Smooth muscle cell (in vitro differentiated cells): ENCODE data around the gene PRPF18. TPM values are rescaled to one million over a fixed set of nuclear protein-coding genes. Genes with fewer than 3 reads are reported as not detected.

Source experiments
- DNase-seq: peaks from one replicate; lab custom pipeline; 2025; ENCODE audit not compliant: unreplicated experiment; lab: John Stamatoyannopoulos, UW
- H2AFZ ChIP-seq: fragments of 200-600 bp; sonication (generic); 2 replicates; pipeline ENCODE4 v1.6.0; 2016; ENCODE audit warnings: antibody characterized with exemption, low read depth, mild to moderate bottlenecking
- H3F3A ChIP-seq: fragments of 200-600 bp; sonication (generic); 2 replicates; pipeline ENCODE4 v1.6.0; 2017; ENCODE audit warnings: antibody characterized with exemption, low read depth
- H3K27ac ChIP-seq: fragments of 200-600 bp; sonication (generic); 2 replicates; pipeline ENCODE4 v1.5.1; 2016; ENCODE audit warnings: low read depth, mild to moderate bottlenecking
- H3K27me3 ChIP-seq: fragments of 200-600 bp; sonication (generic); 2 replicates; pipeline ENCODE4 v1.6.1; 2016; ENCODE audit warnings: low read depth, mild to moderate bottlenecking
- H3K36me3 ChIP-seq: fragments of 200-600 bp; sonication (generic); 2 replicates; pipeline ENCODE4 v1.5.1; 2016; ENCODE audit warnings: low read depth
- H3K4me1 ChIP-seq: fragments of 200-600 bp; sonication (generic); 2 replicates; pipeline ENCODE4 v1.5.1; 2016; ENCODE audit warnings: low read depth
- H3K4me2 ChIP-seq: fragments of 200-600 bp; sonication (generic); 2 replicates; pipeline ENCODE4 v1.6.0; 2016; ENCODE audit warnings: mild to moderate bottlenecking
- H3K4me3 ChIP-seq: fragments of 200-600 bp; sonication (generic); 2 replicates; pipeline ENCODE4 v1.5.1; 2016; ENCODE audit warnings: mild to moderate bottlenecking
- H3K79me2 ChIP-seq: fragments of 200-600 bp; sonication (generic); 2 replicates; pipeline ENCODE4 v1.6.0; 2016; ENCODE audit warnings: low read depth, mild to moderate bottlenecking
- H3K9ac ChIP-seq: fragments of 200-600 bp; sonication (generic); 2 replicates; pipeline ENCODE4 v1.6.0; 2016; ENCODE audit warnings: low read depth
- H3K9me3 ChIP-seq: fragments of 200-600 bp; sonication (generic); replicated peaks from 2 replicates; pipeline ENCODE4 v1.5.1; 2016; ENCODE audit warnings: low read depth
- H4K20me1 ChIP-seq: fragments of 200-600 bp; sonication (generic); 2 replicates; pipeline ENCODE4 v1.6.0; 2016; ENCODE audit warnings: low read depth
- WGBS: methylation state at CpG from one replicate; pipeline ENCODE4 v1.1.7; 2016; ENCODE audit warnings: low lambda C conversion rate; 5-methylcytosine and 5-hydroxymethylcytosine counted together
- polyA plus RNA-seq: library from polyadenylated mRNA; unstranded; fragments of >200 nt; fragmentation: Nextera tagmentation; extraction: Ambion mirVana; gene quantifications from 2 replicates; pipeline ENCODE4 v1.2.1, GENCODE V29; 2016
- total RNA-seq: library from RNA; depleted of rRNA; stranded (reverse); fragments of >200 nt; gene quantifications from 2 replicates; pipeline ENCODE4 v1.2.3, GENCODE V29; 2014
- TF ChIP-seq, protein P1 (sequence below): fragments of 200-600 bp; sonication (generic); IDR thresholded peaks from 2 replicates; pipeline ENCODE4 v1.5.1; 2017; ENCODE audit warnings: borderline replicate concordance, mild to moderate bottlenecking, antibody characterized with exemption; ENCODE audit not compliant: insufficient read depth, poor library complexity, severe bottlenecking

Gene PRPF18
- total and polyA plus RNA-seq, 2 experiments from 2014 or later: 22.4 to 36.9 TPM

GRCh38 chr10:13678101-13678843 lies 91.5 kb downstream of the PRPF18 start:
- TF ChIP-seq, protein P1, sequence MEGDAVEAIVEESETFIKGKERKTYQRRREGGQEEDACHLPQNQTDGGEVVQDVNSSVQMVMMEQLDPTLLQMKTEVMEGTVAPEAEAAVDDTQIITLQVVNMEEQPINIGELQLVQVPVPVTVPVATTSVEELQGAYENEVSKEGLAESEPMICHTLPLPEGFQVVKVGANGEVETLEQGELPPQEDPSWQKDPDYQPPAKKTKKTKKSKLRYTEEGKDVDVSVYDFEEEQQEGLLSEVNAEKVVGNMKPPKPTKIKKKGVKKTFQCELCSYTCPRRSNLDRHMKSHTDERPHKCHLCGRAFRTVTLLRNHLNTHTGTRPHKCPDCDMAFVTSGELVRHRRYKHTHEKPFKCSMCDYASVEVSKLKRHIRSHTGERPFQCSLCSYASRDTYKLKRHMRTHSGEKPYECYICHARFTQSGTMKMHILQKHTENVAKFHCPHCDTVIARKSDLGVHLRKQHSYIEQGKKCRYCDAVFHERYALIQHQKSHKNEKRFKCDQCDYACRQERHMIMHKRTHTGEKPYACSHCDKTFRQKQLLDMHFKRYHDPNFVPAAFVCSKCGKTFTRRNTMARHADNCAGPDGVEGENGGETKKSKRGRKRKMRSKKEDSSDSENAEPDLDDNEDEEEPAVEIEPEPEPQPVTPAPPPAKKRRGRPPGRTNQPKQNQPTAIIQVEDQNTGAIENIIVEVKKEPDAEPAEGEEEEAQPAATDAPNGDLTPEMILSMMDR: no peak

More at GRCh38 chr10:13678101-13678843, 91.5 kb downstream of the PRPF18 start:
- H3K36me3 ChIP-seq: no peaks in the 10 kb centered on the region
- no peak overlapping the region for H3K4me3 ChIP-seq
- H3F3A ChIP-seq: no peaks in the 10 kb centered on the region
- over 99% methylated on average over 13 of the region's 13 CpGs for WGBS
- no peak overlapping the region for H2AFZ ChIP-seq
- no peak overlapping the region for H3K9ac ChIP-seq
- no peaks in the 10 kb centered on the region for H4K20me1 ChIP-seq
- H3K27me3 ChIP-seq: no peaks in the 10 kb centered on the region
- DNase-seq: no peak
- H3K9me3 ChIP-seq: no peaks in the 10 kb centered on the region
- peaks cover 6% of the 10 kb centered on the region for H3K4me1 ChIP-seq
- H3K79me2 ChIP-seq: no peaks in the 10 kb centered on the region
- no peak overlapping the region for H3K27ac ChIP-seq
- H3K4me2 ChIP-seq: no peak overlapping the region

Other genes with a start within 250 kb of the PRPF18 start
- gene SEPHS1, start 238.7 kb upstream of the PRPF18 start, total RNA-seq: 24.1 and 29.5 TPM in 2 replicates
- 36.5 and 48.3 TPM in 2 replicates for gene SEPHS1, start 238.7 kb upstream of the PRPF18 start, polyA plus RNA-seq
- 3.4 and 5.8 TPM in 2 replicates for gene BEND7, start 58.0 kb upstream of the PRPF18 start, total RNA-seq
- gene BEND7, start 58.0 kb upstream of the PRPF18 start, polyA plus RNA-seq: 1.7 and 4.4 TPM in 2 replicates